HCT116 (cell line): ENCODE measurements around the gene CLEC11A. TPM values are rescaled to one million over a fixed set of nuclear protein-coding genes. Genes with fewer than 3 reads are reported as not detected.

Experiments used
- ATAC-seq: fragments of 200-7000 bp; cut with Tn5 transposase; 2 replicates; pipeline ENCODE4 v1.9.1; 2020; ENCODE audit warnings: mild to moderate bottlenecking, moderate library complexity
- BruUV-seq: library from RNA; stranded (reverse); fragments of 400-500 nt; replicated peaks from 2 replicates; lab custom pipeline; 2021; lab: Mats Ljungman, UMichigan
- CTCF ChIA-PET: fragments of 300-600 bp; sonication (Branson Sonifier 250); formaldehyde crosslinking; loops from one replicate; lab custom pipeline; 2021; ENCODE audit warnings: antibody characterized with exemption; lab: Charles Lee
- POLR2A ChIA-PET: fragments of 300-600, 350-600 bp; sonication (Branson Sonifier 250); formaldehyde crosslinking; loops from one replicate; lab custom pipeline; 2021; ENCODE audit warnings: antibody characterized with exemption; lab: Charles Lee
- RAD21 ChIA-PET, 2 experiments: fragments of 300-600 bp; sonication (Branson Sonifier 250); formaldehyde crosslinking; loops; one replicate each; lab custom pipeline; 2023; ENCODE audit warnings: low total read pairs in 2 of 2; ENCODE audit not compliant: uncharacterized antibody in 2 of 2, unreplicated experiment in 2 of 2, low non-redundant PET in 1 of 2; lab: Charles Lee
- DNase-seq: peaks from one replicate; pipeline ENCODE4 v3.0.0-alpha.2; 2010; ENCODE audit warnings: low read depth, low spot score
- H2AFZ ChIP-seq: fragments of 200-600 bp; shearing (Covaris generic), sonication (generic); 2 replicates; pipeline ENCODE4 v1.6.1; 2017; ENCODE audit warnings: low read depth, mixed run types, mixed read lengths, antibody characterized with exemption, low read length; ENCODE audit not compliant: poor library complexity, severe bottlenecking
- H3K27ac ChIP-seq: 2 replicates; pipeline ENCODE4 v1.5.1; 2012; ENCODE audit warnings: low read depth, low read length
- H3K27me3 ChIP-seq: fragments of 200-600 bp; sonication (generic); 2 replicates; pipeline ENCODE4 v1.6.1; 2016; ENCODE audit warnings: mixed run types, low read length, mixed read lengths; ENCODE audit not compliant: insufficient read depth
- H3K36me3 ChIP-seq, 2 experiments: fragments of 200-500 bp in 1 of 2; fragments of 200-600 bp in 1 of 2; sonication (Bioruptor generic) in 1 of 2; sonication (generic) in 1 of 2; 2 replicates each; pipeline versions ENCODE4 v1.5.1 to v1.6.1; 2014 to 2016; ENCODE audit warnings: low read length in 2 of 2, inconsistent platforms in 1 of 2, mixed read lengths in 1 of 2, mixed run types in 1 of 2; ENCODE audit not compliant: insufficient read depth in 2 of 2, control insufficient read depth in 1 of 2
- H3K4me1 ChIP-seq, 2 experiments: fragments of 200-600 bp in 1 of 2; sonication (generic) in 1 of 2; 2 replicates each; pipeline versions ENCODE4 v1.5.1 to v1.6.1; 2012 to 2017; ENCODE audit warnings: low read length in 2 of 2, inconsistent platforms in 1 of 2, mild to moderate bottlenecking in 1 of 2, mixed read lengths in 1 of 2, mixed run types in 1 of 2, moderate library complexity in 1 of 2; ENCODE audit not compliant: insufficient read depth in 2 of 2, control insufficient read depth in 1 of 2
- H3K4me2 ChIP-seq: fragments of 200-600 bp; sonication (generic); 2 replicates; pipeline ENCODE4 v1.6.1; 2017; ENCODE audit warnings: mixed run types, low read length, mixed read lengths
- H3K4me3 ChIP-seq, 2 experiments: fragments of 200-600 bp in 1 of 2; sonication (generic) in 1 of 2; replicated peaks in 1 of 2; 2 replicates each; pipeline ENCODE4 v1.5.1; 2011 to 2016; ENCODE audit warnings: low read length in 2 of 2, control low read depth in 1 of 2, low read depth in 1 of 2, mild to moderate bottlenecking in 1 of 2, mixed read lengths in 1 of 2, mixed run types in 1 of 2
- H3K79me2 ChIP-seq: fragments of 200-600 bp; sonication (generic); 2 replicates; pipeline ENCODE4 v1.6.1; 2017; ENCODE audit warnings: mild to moderate bottlenecking, mixed run types, low read length, moderate library complexity, mixed read lengths; ENCODE audit not compliant: insufficient read depth
- H3K9ac ChIP-seq: fragments of 200-600 bp; sonication (generic); 2 replicates; pipeline ENCODE4 v1.6.1; 2016; ENCODE audit warnings: low read length, mixed read lengths
- H3K9me2 ChIP-seq: fragments of 200-600 bp; sonication (generic), shearing (Covaris generic); 2 replicates; pipeline ENCODE4 v1.6.1; 2017; ENCODE audit warnings: mixed run types, mild to moderate bottlenecking, moderate library complexity; ENCODE audit not compliant: insufficient read depth
- H3K9me3 ChIP-seq, 2 experiments: fragments of 200-500 bp in 1 of 2; fragments of 200-600 bp in 1 of 2; sonication (Bioruptor generic) in 1 of 2; sonication (generic) in 1 of 2; 2 replicates each; pipeline ENCODE4 v1.6.1; 2014 to 2017; ENCODE audit warnings: low read length in 2 of 2, mixed read lengths in 2 of 2, inconsistent platforms in 1 of 2, low read depth in 1 of 2, mild to moderate bottlenecking in 1 of 2, mixed run types in 1 of 2, moderate library complexity in 1 of 2; ENCODE audit not compliant: control insufficient read depth in 1 of 2, insufficient read depth in 1 of 2
- H4K20me1 ChIP-seq: fragments of 200-600 bp; sonication (generic), shearing (Covaris generic); 2 replicates; pipeline ENCODE4 v1.6.1; 2017; ENCODE audit warnings: mixed run types, mild to moderate bottlenecking, moderate library complexity; ENCODE audit not compliant: insufficient read depth
- CBX3 ChIP-seq: IDR thresholded peaks from 2 replicates; pipeline ENCODE4 v1.6.1; 2012; ENCODE audit warnings: low read depth
- EGR1 ChIP-seq: IDR thresholded peaks from 2 replicates; pipeline ENCODE4 v1.6.1; 2012; ENCODE audit warnings: low read depth
- EZH2 ChIP-seq: fragments of 200-600 bp; sonication (generic); IDR thresholded peaks from 2 replicates; pipeline ENCODE4 v1.6.1; 2017; ENCODE audit warnings: antibody characterized with exemption, mixed run types
- FOSL1 ChIP-seq: IDR thresholded peaks from 2 replicates; pipeline ENCODE4 v1.6.1; 2012; ENCODE audit warnings: low read depth
- JUND ChIP-seq: IDR thresholded peaks from 2 replicates; pipeline ENCODE4 v1.6.1; 2012
- RAD21 ChIP-seq: IDR thresholded peaks from 2 replicates; pipeline ENCODE4 v1.6.1; 2012; ENCODE audit warnings: low read depth, mild to moderate bottlenecking
- SIN3A ChIP-seq: IDR thresholded peaks from 2 replicates; pipeline ENCODE4 v1.6.1; 2012; ENCODE audit warnings: low read depth
- SP1 ChIP-seq: IDR thresholded peaks from 2 replicates; pipeline ENCODE4 v1.6.1; 2012; ENCODE audit warnings: low read depth
- TCF7L2 ChIP-seq: IDR thresholded peaks from 2 replicates; pipeline ENCODE4 v1.7.0; 2011; ENCODE audit warnings: borderline replicate concordance, inconsistent platforms; ENCODE audit not compliant: insufficient read depth, insufficient read length; ENCODE audit errors: extremely low read depth
- YY1 ChIP-seq: IDR thresholded peaks from 2 replicates; pipeline ENCODE4 v1.6.1; 2011; ENCODE audit warnings: low read length, low read depth, moderate library complexity, mild to moderate bottlenecking; ENCODE audit not compliant: insufficient replicate concordance; ENCODE audit errors: extremely low read depth
- ZFX ChIP-seq: fragments of 450-650 bp; IDR thresholded peaks from 2 replicates; pipeline ENCODE4 v1.6.1; 2017
- ZNF274 ChIP-seq: fragments of 200-500 bp; sonication (Bioruptor generic); IDR thresholded peaks from 2 replicates; pipeline ENCODE4 v1.6.1; 2014; ENCODE audit warnings: mild to moderate bottlenecking, low read depth, low read length, inconsistent platforms
- intact Hi-C: fragments of 100-400 bp; cut with micrococcal nuclease; formaldehyde crosslinking; loops from 2 replicates; pipeline ENCODE4 v1.10.0; 2022
- total RNA-seq: library from RNA; stranded (reverse); gene quantifications from one replicate; pipeline ENCODE4 v1.2.1, GENCODE V29; 2021; ENCODE audit not compliant: unreplicated experiment
- TF ChIP-seq, protein P1 (sequence below): IDR thresholded peaks from 2 replicates; pipeline ENCODE4 v1.6.1; 2012
- TF ChIP-seq, protein P2 (sequence below), 3 experiments: fragments of 200-600 bp in 1 of 3; sonication (generic) in 1 of 3; IDR thresholded peaks in 2 of 3; conservative IDR thresholded peaks in 1 of 3; 2 replicates each; pipeline ENCODE4 v1.5.1; 2012 to 2017; ENCODE audit warnings: low read depth in 2 of 3, low read length in 2 of 3, antibody characterized with exemption in 1 of 3, borderline replicate concordance in 1 of 3, control low read depth in 1 of 3, mild to moderate bottlenecking in 1 of 3, mixed read lengths in 1 of 3, mixed run types in 1 of 3, moderate library complexity in 1 of 3; ENCODE audit not compliant: insufficient read depth in 1 of 3
- TF ChIP-seq, protein P3 (sequence below): IDR thresholded peaks from 2 replicates; pipeline ENCODE4 v1.6.1; 2012
- TF ChIP-seq, protein P4 (sequence below): IDR thresholded peaks from 2 replicates; pipeline ENCODE4 v1.6.1; 2012; ENCODE audit warnings: low read depth

Gene CLEC11A
- total RNA-seq, 1 experiment from 2014 or later, result 7.1 TPM

DNA sequence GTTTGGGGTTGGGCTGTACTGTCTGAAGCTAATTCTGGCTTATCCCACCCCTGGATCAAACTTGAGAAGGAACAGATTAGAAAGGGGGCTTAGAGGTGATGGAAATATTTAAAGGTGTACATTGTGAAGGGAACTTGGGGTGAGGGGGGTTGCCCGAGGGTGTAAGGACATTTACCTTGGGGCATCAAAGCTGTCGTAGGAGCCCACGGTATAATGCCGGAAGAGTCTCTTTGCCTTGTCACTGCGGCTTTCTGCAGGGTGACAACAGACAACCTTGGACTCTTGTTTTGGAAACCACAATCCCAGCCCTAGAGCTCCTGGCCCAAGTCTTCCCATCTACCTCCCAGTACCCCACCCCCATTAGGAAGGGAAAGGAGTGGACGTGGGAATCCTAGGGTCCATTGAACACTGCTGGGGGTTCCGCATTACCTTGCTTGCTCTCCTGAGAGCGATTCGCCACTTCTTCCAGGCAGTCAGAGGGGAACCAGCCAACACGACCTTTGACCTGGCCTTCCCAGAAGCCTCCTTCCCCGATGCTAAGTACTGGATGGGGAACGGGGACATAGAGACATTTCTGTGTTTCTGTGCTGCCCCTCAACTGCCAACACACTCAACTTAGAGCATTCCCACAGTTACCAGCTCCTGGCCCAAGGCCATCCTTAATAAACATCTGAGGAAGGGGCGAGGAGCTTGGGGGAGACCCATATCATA lies 25.6 kb upstream of the CLEC11A start:
- Histone ChIP-seq H3K79me2 (no peaks in the 10 kb centered on the region), H3K4me2 (no peak overlapping the region), H3K4me3 (no peak overlapping the region), H3K9me3 (no peaks in the 10 kb centered on the region), H3K27ac (no peak overlapping the region), H3K4me1 (no peaks in the 10 kb centered on the region), H2AFZ (no peak overlapping the region), H3K9ac (no peak overlapping the region), H3K36me3 (no peaks in the 10 kb centered on the region), H3K9me2 (no peaks in the 10 kb centered on the region), H3K27me3 (peaks cover 31% of the 10 kb centered on the region; the same call in 1 of the 2 replicates), H4K20me1 (no peaks in the 10 kb centered on the region)
- DNase-seq (no peak), ATAC-seq (no peak)
- RAD21 ChIA-PET, result no interaction called here
- TF ChIP-seq TCF7L2 (no peak), EGR1 (no peak), SIN3A (no peak), YY1 (no peak), CBX3 (no peak), SP1 (no peak), ZNF274 (no peak), RAD21 (no peak), ZFX (no peak), FOSL1 (no peak), JUND (no peak), EZH2 (no peak)
- TF ChIP-seq, protein P1, sequence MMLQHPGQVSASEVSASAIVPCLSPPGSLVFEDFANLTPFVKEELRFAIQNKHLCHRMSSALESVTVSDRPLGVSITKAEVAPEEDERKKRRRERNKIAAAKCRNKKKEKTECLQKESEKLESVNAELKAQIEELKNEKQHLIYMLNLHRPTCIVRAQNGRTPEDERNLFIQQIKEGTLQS, result no peak
- TF ChIP-seq, protein P2, sequence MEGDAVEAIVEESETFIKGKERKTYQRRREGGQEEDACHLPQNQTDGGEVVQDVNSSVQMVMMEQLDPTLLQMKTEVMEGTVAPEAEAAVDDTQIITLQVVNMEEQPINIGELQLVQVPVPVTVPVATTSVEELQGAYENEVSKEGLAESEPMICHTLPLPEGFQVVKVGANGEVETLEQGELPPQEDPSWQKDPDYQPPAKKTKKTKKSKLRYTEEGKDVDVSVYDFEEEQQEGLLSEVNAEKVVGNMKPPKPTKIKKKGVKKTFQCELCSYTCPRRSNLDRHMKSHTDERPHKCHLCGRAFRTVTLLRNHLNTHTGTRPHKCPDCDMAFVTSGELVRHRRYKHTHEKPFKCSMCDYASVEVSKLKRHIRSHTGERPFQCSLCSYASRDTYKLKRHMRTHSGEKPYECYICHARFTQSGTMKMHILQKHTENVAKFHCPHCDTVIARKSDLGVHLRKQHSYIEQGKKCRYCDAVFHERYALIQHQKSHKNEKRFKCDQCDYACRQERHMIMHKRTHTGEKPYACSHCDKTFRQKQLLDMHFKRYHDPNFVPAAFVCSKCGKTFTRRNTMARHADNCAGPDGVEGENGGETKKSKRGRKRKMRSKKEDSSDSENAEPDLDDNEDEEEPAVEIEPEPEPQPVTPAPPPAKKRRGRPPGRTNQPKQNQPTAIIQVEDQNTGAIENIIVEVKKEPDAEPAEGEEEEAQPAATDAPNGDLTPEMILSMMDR (IDR thresholded peaks at IDR 0.05 in 2 of 3, conservative IDR thresholded peaks at IDR 0.05 in 1 of 3; ENCODE audit: borderline replicate concordance in 1 of 3, insufficient read depth in 1 of 3, low read depth in 2 of 3, low read length in 2 of 3), result no peak
- TF ChIP-seq, protein P3, sequence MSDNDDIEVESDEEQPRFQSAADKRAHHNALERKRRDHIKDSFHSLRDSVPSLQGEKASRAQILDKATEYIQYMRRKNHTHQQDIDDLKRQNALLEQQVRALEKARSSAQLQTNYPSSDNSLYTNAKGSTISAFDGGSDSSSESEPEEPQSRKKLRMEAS, result no peak
- TF ChIP-seq, protein P4, sequence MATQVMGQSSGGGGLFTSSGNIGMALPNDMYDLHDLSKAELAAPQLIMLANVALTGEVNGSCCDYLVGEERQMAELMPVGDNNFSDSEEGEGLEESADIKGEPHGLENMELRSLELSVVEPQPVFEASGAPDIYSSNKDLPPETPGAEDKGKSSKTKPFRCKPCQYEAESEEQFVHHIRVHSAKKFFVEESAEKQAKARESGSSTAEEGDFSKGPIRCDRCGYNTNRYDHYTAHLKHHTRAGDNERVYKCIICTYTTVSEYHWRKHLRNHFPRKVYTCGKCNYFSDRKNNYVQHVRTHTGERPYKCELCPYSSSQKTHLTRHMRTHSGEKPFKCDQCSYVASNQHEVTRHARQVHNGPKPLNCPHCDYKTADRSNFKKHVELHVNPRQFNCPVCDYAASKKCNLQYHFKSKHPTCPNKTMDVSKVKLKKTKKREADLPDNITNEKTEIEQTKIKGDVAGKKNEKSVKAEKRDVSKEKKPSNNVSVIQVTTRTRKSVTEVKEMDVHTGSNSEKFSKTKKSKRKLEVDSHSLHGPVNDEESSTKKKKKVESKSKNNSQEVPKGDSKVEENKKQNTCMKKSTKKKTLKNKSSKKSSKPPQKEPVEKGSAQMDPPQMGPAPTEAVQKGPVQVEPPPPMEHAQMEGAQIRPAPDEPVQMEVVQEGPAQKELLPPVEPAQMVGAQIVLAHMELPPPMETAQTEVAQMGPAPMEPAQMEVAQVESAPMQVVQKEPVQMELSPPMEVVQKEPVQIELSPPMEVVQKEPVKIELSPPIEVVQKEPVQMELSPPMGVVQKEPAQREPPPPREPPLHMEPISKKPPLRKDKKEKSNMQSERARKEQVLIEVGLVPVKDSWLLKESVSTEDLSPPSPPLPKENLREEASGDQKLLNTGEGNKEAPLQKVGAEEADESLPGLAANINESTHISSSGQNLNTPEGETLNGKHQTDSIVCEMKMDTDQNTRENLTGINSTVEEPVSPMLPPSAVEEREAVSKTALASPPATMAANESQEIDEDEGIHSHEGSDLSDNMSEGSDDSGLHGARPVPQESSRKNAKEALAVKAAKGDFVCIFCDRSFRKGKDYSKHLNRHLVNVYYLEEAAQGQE, result no peak
- CTCF ChIA-PET, result no interaction called here
- BruUV-seq, result no TSS peak
- intact Hi-C loops, result no loop called here
- POLR2A ChIA-PET, result no interaction called here
